ENCODE data around the gene FLNC. TPM values are rescaled to one million over a fixed set of nuclear protein-coding genes. Genes with fewer than 3 reads are reported as not detected.

Gene FLNC
- total RNA-seq, 1 experiment from 2014 or later: 8.0 TPM

GRCh38 chr7:128865303-128865702 is 35.1 kb downstream of the FLNC start (continued):
- TF ChIP-seq CDX4 (CRISPR knock-in tag; IDR thresholded peaks at IDR 0.05; ENCODE audit: borderline replicate concordance): no peak
- TF ChIP-seq RORB (CRISPR knock-in tag; IDR thresholded peaks at IDR 0.05): no peak
- no peak for TF ChIP-seq ZNF317 (CRISPR knock-in tag; IDR thresholded peaks at IDR 0.05; ENCODE audit: borderline replicate concordance, low read depth)
- no peak for TF ChIP-seq ZBTB21 (CRISPR knock-in tag; IDR thresholded peaks at IDR 0.05; ENCODE audit: borderline replicate concordance)
- no peak for TF ChIP-seq ZMAT4 (CRISPR knock-in tag; IDR thresholded peaks at IDR 0.05)
- TF ChIP-seq ZNF671 (CRISPR knock-in tag; IDR thresholded peaks at IDR 0.05): no peak

- CTCF ChIA-PET: no interaction called here
- H3K36me3 Mint-ChIP-seq: peaks cover 9% of the 10 kb centered on the region
- H3K9me3 Mint-ChIP-seq: no peaks in the 10 kb centered on the region
- no peak for TF ChIP-seq IRF2 (CRISPR knock-in tag; IDR thresholded peaks at IDR 0.05; ENCODE audit: borderline replicate concordance, low read depth)
- TF ChIP-seq JUN (CRISPR knock-in tag; IDR thresholded peaks at IDR 0.05): no peak
- no peak for TF ChIP-seq ZNF121 (CRISPR knock-in tag; IDR thresholded peaks at IDR 0.05)
- TF ChIP-seq FOXJ3 (CRISPR knock-in tag; IDR thresholded peaks at IDR 0.05; ENCODE audit: borderline replicate concordance): no peak
- no peak for TF ChIP-seq STAT6 (CRISPR knock-in tag; conservative IDR thresholded peaks at IDR 0.05; ENCODE audit: low read depth)
- no peak for TF ChIP-seq FOXP1 (CRISPR knock-in tag; IDR thresholded peaks at IDR 0.05; ENCODE audit: borderline replicate concordance)
- TF ChIP-seq ZNF423 (CRISPR knock-in tag; IDR thresholded peaks at IDR 0.05): no peak
- TF ChIP-seq GRHL2 (CRISPR knock-in tag; IDR thresholded peaks at IDR 0.05; ENCODE audit: insufficient replicate concordance, severe bottlenecking): no peak
- no peak for TF ChIP-seq SP1 (CRISPR knock-in tag; conservative IDR thresholded peaks at IDR 0.05)
- TF ChIP-seq HMGXB4 (CRISPR knock-in tag; IDR thresholded peaks at IDR 0.05): no peak
- TF ChIP-seq ZNF281 (CRISPR knock-in tag; IDR thresholded peaks at IDR 0.05): no peak
- no peak for TF ChIP-seq ESRRA (CRISPR knock-in tag; IDR thresholded peaks at IDR 0.05; ENCODE audit: borderline replicate concordance)
- TF ChIP-seq SMAD4 (CRISPR knock-in tag; IDR thresholded peaks at IDR 0.05): no peak
- no peak for TF ChIP-seq ETV6 (CRISPR knock-in tag; IDR thresholded peaks at IDR 0.05)
- TF ChIP-seq TP53 (CRISPR knock-in tag; IDR thresholded peaks at IDR 0.05): no peak
- no peak for TF ChIP-seq ZNF416 (CRISPR knock-in tag; IDR thresholded peaks at IDR 0.05)
- no peak for TF ChIP-seq ZMAT4 (CRISPR knock-in tag; IDR thresholded peaks at IDR 0.05)
- H3K4me3 Mint-ChIP-seq: no peak overlapping the region
- no peak overlapping the region for H3K27ac Mint-ChIP-seq
- DNase-seq (ENCODE audit: low spot score) (no peak), ATAC-seq (no peak)
- POLR2A ChIA-PET: no interaction called here
- H3K4me1 Mint-ChIP-seq: peaks cover 29% of the 10 kb centered on the region
- H3K27me3 Mint-ChIP-seq (ENCODE audit: low read depth): peaks cover 42% of the 10 kb centered on the region
Observed at GRCh38 chr7:128865996-128866877, 36.0 kb downstream of the FLNC start.

Data from WTC11 (cell line).